Measurements from ENCODE around the gene VAV2.

- no peak for TF ChIP-seq CTCF (IDR thresholded peaks at IDR 0.05)
- TF ChIP-seq POLR2A (IDR thresholded peaks at IDR 0.05) = no peak
Observed at GRCh38 chr9:133982971-133983720, 9.0 kb downstream of the VAV2 start.

All from heart left ventricle (tissue), 13 donors.